WTC11 (cell line): Measurements from ENCODE around the gene ERC2.

ENCODE experiments used
- JUN ChIP-seq: sonication (generic); formaldehyde crosslinking; IDR thresholded peaks from 2 replicates; pipeline ENCODE4 v1.8.0; 2023; ENCODE audit warnings: mild to moderate bottlenecking, missing genetic modification reagents
- NR3C1 ChIP-seq: sonication (generic); formaldehyde crosslinking; conservative IDR thresholded peaks from 2 replicates; pipeline ENCODE4 v1.8.1; 2023; ENCODE audit warnings: low read depth, mild to moderate bottlenecking, missing genetic modification reagents
- TF ChIP-seq, protein P1 (sequence below): fragments of 200-600 bp; IDR thresholded peaks from 2 replicates; pipeline ENCODE4 v1.8.0; 2022; ENCODE audit warnings: antibody characterized with exemption

- TF ChIP-seq, protein P1, sequence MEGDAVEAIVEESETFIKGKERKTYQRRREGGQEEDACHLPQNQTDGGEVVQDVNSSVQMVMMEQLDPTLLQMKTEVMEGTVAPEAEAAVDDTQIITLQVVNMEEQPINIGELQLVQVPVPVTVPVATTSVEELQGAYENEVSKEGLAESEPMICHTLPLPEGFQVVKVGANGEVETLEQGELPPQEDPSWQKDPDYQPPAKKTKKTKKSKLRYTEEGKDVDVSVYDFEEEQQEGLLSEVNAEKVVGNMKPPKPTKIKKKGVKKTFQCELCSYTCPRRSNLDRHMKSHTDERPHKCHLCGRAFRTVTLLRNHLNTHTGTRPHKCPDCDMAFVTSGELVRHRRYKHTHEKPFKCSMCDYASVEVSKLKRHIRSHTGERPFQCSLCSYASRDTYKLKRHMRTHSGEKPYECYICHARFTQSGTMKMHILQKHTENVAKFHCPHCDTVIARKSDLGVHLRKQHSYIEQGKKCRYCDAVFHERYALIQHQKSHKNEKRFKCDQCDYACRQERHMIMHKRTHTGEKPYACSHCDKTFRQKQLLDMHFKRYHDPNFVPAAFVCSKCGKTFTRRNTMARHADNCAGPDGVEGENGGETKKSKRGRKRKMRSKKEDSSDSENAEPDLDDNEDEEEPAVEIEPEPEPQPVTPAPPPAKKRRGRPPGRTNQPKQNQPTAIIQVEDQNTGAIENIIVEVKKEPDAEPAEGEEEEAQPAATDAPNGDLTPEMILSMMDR: no peak
- TF ChIP-seq JUN (CRISPR knock-in tag): no peak
- no peak for TF ChIP-seq NR3C1 (CRISPR knock-in tag)
Observed at GRCh38 chr3:55801676-55802075, 666.6 kb downstream of the ERC2 start.
